HG03108 (cell line): ENCODE measurements around the gene DDO.
"Not testable (repeated sequence)": the region's sequence is repeated elsewhere in the genome, so short reads cannot be mapped to it uniquely, and the experiment has no call there.

Experiments used
- ATAC-seq: cut with Tn5 transposase; IDR thresholded peaks from one replicate; pipeline ENCODE4 v1.9.1; 2021; ENCODE audit warnings: moderate library complexity; ENCODE audit not compliant: unreplicated experiment

The DDO gene

GRCh38 chr6:110369066-110369465 lies 46.3 kb downstream of the DDO start:
- no peak for ATAC-seq

- ATAC-seq: no peak
Measured at GRCh38 chr6:110368284-110368683, 47.1 kb downstream of the DDO start.

- no peak for ATAC-seq
Measured at GRCh38 chr6:110367825-110368224, 47.5 kb downstream of the DDO start.

- ATAC-seq: no peak
Measured at GRCh38 chr6:110366975-110367374, 48.4 kb downstream of the DDO start.

- no peak for ATAC-seq
Measured at GRCh38 chr6:110366256-110366655, 49.1 kb downstream of the DDO start.

GRCh38 chr6:110364364-110365105 lies 50.8 kb downstream of the DDO start:
- no peak for ATAC-seq

- no peak for ATAC-seq
Measured at GRCh38 chr6:110363748-110364147, 51.6 kb downstream of the DDO start.

- no peak for ATAC-seq
Measured at GRCh38 chr6:110360676-110361075, 54.7 kb downstream of the DDO start.

- no peak for ATAC-seq
Measured at GRCh38 chr6:110359556-110359955, 55.8 kb downstream of the DDO start.

- ATAC-seq: no peak
Measured at GRCh38 chr6:110358553-110359160, 56.7 kb downstream of the DDO start.

- ATAC-seq: no peak
Measured at GRCh38 chr6:110357664-110358552, 57.5 kb downstream of the DDO start, which contains the start of gene METTL24. METTL24 (minus strand) TSS chr6:110358349; CDS start chr6:110358272, 77 bp downstream.

- ATAC-seq: no peak
Measured at GRCh38 chr6:110357298-110357663, 58.1 kb downstream of the DDO start.

GRCh38 chr6:110356778-110357177 lies 58.6 kb downstream of the DDO start:
- no peak for ATAC-seq

GRCh38 chr6:110355727-110356126 lies 59.6 kb downstream of the DDO start:
- ATAC-seq: no peak

- ATAC-seq: no peak
Measured at GRCh38 chr6:110355022-110355421, 60.4 kb downstream of the DDO start.

- ATAC-seq: no peak
Measured at GRCh38 chr6:110354153-110354552, 61.2 kb downstream of the DDO start.

- ATAC-seq: no peak
Measured at GRCh38 chr6:110353457-110354001, 61.8 kb downstream of the DDO start.

- no peak for ATAC-seq
Measured at GRCh38 chr6:110352563-110353262, 62.7 kb downstream of the DDO start.

- ATAC-seq: no peak
Measured at GRCh38 chr6:110351986-110352385, 63.4 kb downstream of the DDO start.

- ATAC-seq: no peak
Measured at GRCh38 chr6:110351546-110351945, 63.8 kb downstream of the DDO start.

- not testable (repeated sequence) for ATAC-seq
Measured at GRCh38 chr6:110350593-110350992, 64.8 kb downstream of the DDO start.
